ENCODE measurements around the gene WRAP73. TPM values are rescaled to one million over a fixed set of nuclear protein-coding genes. Genes with fewer than 3 reads are reported as not detected.

The WRAP73 gene
- total RNA-seq, 1 donor from 2014 or later: 19.0 TPM

GRCh38 chr1:3618531-3618880 lies 31.4 kb downstream of the WRAP73 start:
- no peak overlapping the region for H3K4me3 Mint-ChIP-seq (ENCODE audit: unreplicated experiment)
- no peak for TF ChIP-seq CTCF (IDR thresholded peaks at IDR 0.05; ENCODE audit: unreplicated experiment)
- no peaks in the 10 kb centered on the region for H3K9me3 Mint-ChIP-seq (ENCODE audit: unreplicated experiment)
- no peak for DNase-seq (ENCODE audit: low spot score)
- H3K36me3 Mint-ChIP-seq (ENCODE audit: low read depth, unreplicated experiment): peaks cover 9% of the 10 kb centered on the region
- peaks cover 62% of the 10 kb centered on the region for H3K4me1 Mint-ChIP-seq (ENCODE audit: unreplicated experiment)
- peaks cover 11% of the 10 kb centered on the region for H3K27me3 Mint-ChIP-seq (ENCODE audit: unreplicated experiment)
- H3K27ac Mint-ChIP-seq (ENCODE audit: unreplicated experiment): peak overlapping the region; percentile 24

GRCh38 chr1:3617806-3618345 lies 32.0 kb downstream of the WRAP73 start:
- Mint-ChIP-seq H3K27ac (ENCODE audit: unreplicated experiment) (no peak overlapping the region), H3K9me3 (ENCODE audit: unreplicated experiment) (no peaks in the 10 kb centered on the region), H3K27me3 (ENCODE audit: unreplicated experiment) (peaks cover 11% of the 10 kb centered on the region), H3K36me3 (ENCODE audit: low read depth, unreplicated experiment) (peaks cover 9% of the 10 kb centered on the region), H3K4me1 (ENCODE audit: unreplicated experiment) (peaks cover 63% of the 10 kb centered on the region), H3K4me3 (ENCODE audit: unreplicated experiment) (no peak overlapping the region)
- no peak for TF ChIP-seq CTCF (IDR thresholded peaks at IDR 0.05; ENCODE audit: unreplicated experiment)
- no peak for DNase-seq (ENCODE audit: low spot score)

- no peaks in the 10 kb centered on the region for H3K9me3 Mint-ChIP-seq (ENCODE audit: unreplicated experiment)
- H3K4me3 Mint-ChIP-seq (ENCODE audit: unreplicated experiment): no peak overlapping the region
- TF ChIP-seq CTCF (IDR thresholded peaks at IDR 0.05; ENCODE audit: unreplicated experiment): no peak
- H3K4me1 Mint-ChIP-seq (ENCODE audit: unreplicated experiment): peaks cover 68% of the 10 kb centered on the region
- no peak for DNase-seq (ENCODE audit: low spot score)
- H3K27ac Mint-ChIP-seq (ENCODE audit: unreplicated experiment): peak overlapping the region; percentile 78
- H3K36me3 Mint-ChIP-seq (ENCODE audit: low read depth, unreplicated experiment): peaks cover 5% of the 10 kb centered on the region
- peaks cover 5% of the 10 kb centered on the region for H3K27me3 Mint-ChIP-seq (ENCODE audit: unreplicated experiment)
Measured at GRCh38 chr1:3616861-3617260, 33.0 kb downstream of the WRAP73 start.

GRCh38 chr1:3614755-3615742 lies 34.9 kb downstream of the WRAP73 start:
- H3K9me3 Mint-ChIP-seq (ENCODE audit: unreplicated experiment): no peaks in the 10 kb centered on the region
- H3K4me3 Mint-ChIP-seq (ENCODE audit: unreplicated experiment): no peak overlapping the region
- H3K4me1 Mint-ChIP-seq (ENCODE audit: unreplicated experiment): peaks cover 71% of the 10 kb centered on the region
- H3K27ac Mint-ChIP-seq (ENCODE audit: unreplicated experiment): peak overlapping the region; percentile 95
- H3K27me3 Mint-ChIP-seq (ENCODE audit: unreplicated experiment): peaks cover 5% of the 10 kb centered on the region
- H3K36me3 Mint-ChIP-seq (ENCODE audit: low read depth, unreplicated experiment): peaks cover 7% of the 10 kb centered on the region
- no peak for DNase-seq (ENCODE audit: low spot score)
- TF ChIP-seq CTCF (IDR thresholded peaks at IDR 0.05; ENCODE audit: unreplicated experiment): peak; percentile 62

GRCh38 chr1:3612123-3612522 lies 37.8 kb downstream of the WRAP73 start:
- Mint-ChIP-seq H3K36me3 (ENCODE audit: low read depth, unreplicated experiment) (peaks cover 9% of the 10 kb centered on the region), H3K4me3 (ENCODE audit: unreplicated experiment) (peak overlapping the region; percentile 86), H3K27ac (ENCODE audit: unreplicated experiment) (no peak overlapping the region), H3K27me3 (ENCODE audit: unreplicated experiment) (peaks cover 6% of the 10 kb centered on the region), H3K9me3 (ENCODE audit: unreplicated experiment) (no peaks in the 10 kb centered on the region), H3K4me1 (ENCODE audit: unreplicated experiment) (peaks cover 64% of the 10 kb centered on the region)
- TF ChIP-seq CTCF (IDR thresholded peaks at IDR 0.05; ENCODE audit: unreplicated experiment): no peak
- no peak for DNase-seq (ENCODE audit: low spot score)

All from endothelial cell (in vitro differentiated cells).